CD4-positive, alpha-beta T cell (primary cell): ENCODE results near the gene TOP2B. TPM values are rescaled to one million over a fixed set of nuclear protein-coding genes. Genes with fewer than 3 reads are reported as not detected.

ENCODE experiments used
- ATAC-seq: fragments of 200-7000 bp; cut with Tn5 transposase; one replicate; pipeline ENCODE4 v1.10.0; 2022; ENCODE audit warnings: mild to moderate bottlenecking; ENCODE audit not compliant: poor library complexity
- CTCF ChIA-PET: fragments of 350-600 bp; sonication (Branson Sonifier 250); formaldehyde crosslinking; loops from one replicate; lab custom pipeline; 2021; ENCODE audit warnings: antibody characterized with exemption, inconsistent platforms; lab: Charles Lee
- POLR2A ChIA-PET: fragments of 350-600 bp; sonication (Branson Sonifier 250); formaldehyde crosslinking; loops from one replicate; lab custom pipeline; 2021; ENCODE audit warnings: antibody characterized with exemption, inconsistent platforms; lab: Charles Lee
- DNase-seq, 14 experiments: peaks; one replicate each; pipeline ENCODE4 v3.0.0-alpha.2; 2013 to 2020; ENCODE audit warnings: mixed read lengths in 2 of 14
- H3K27ac ChIP-seq, 2 donors: one replicate each; pipeline versions ENCODE4 v1.5.1 to v1.7.0; 2013; ENCODE audit warnings: low read length in 2 of 2, low read depth in 1 of 2, mild to moderate bottlenecking in 1 of 2
- H3K27me3 ChIP-seq, 2 experiments: 1 replicate in 1 of 2; 2 replicates in 1 of 2; pipeline versions ENCODE4 v1.6.1 to v1.7.0; 2013; ENCODE audit warnings: low read length in 2 of 2, control low read depth in 1 of 2, mild to moderate bottlenecking in 1 of 2, moderate library complexity in 1 of 2; ENCODE audit not compliant: insufficient read depth in 2 of 2, control insufficient read depth in 1 of 2
- H3K36me3 ChIP-seq: one replicate; pipeline ENCODE4 v1.6.1; 2013; ENCODE audit warnings: low read length, control low read depth; ENCODE audit not compliant: insufficient read depth
- H3K4me1 ChIP-seq: one replicate; pipeline ENCODE4 v1.6.1; 2013; ENCODE audit warnings: low read length, control low read depth; ENCODE audit not compliant: insufficient read depth
- H3K4me3 ChIP-seq: one replicate; pipeline ENCODE4 v1.5.1; 2013; ENCODE audit warnings: mild to moderate bottlenecking, low read length, moderate library complexity
- H3K9me3 ChIP-seq, 2 experiments: 1 replicate in 1 of 2; 2 replicates in 1 of 2; pipeline versions ENCODE4 v1.6.1 to v1.7.0; 2013; ENCODE audit warnings: low read length in 2 of 2, mild to moderate bottlenecking in 2 of 2, control low read depth in 1 of 2, moderate library complexity in 1 of 2; ENCODE audit not compliant: control insufficient read depth in 1 of 2, insufficient read depth in 1 of 2
- H3K27ac Mint-ChIP-seq: one replicate; pipeline ENCODE4 v1.8.0; 2020; ENCODE audit warnings: mixed read lengths
- H3K27me3 Mint-ChIP-seq: one replicate; pipeline ENCODE4 v1.8.0; 2021; ENCODE audit warnings: mixed read lengths
- H3K36me3 Mint-ChIP-seq: one replicate; pipeline ENCODE4 v1.8.0; 2021; ENCODE audit warnings: low read depth, mixed read lengths
- H3K4me1 Mint-ChIP-seq: one replicate; pipeline ENCODE4 v1.8.0; 2021; ENCODE audit warnings: low read depth, mixed read lengths
- H3K4me3 Mint-ChIP-seq: one replicate; pipeline ENCODE4 v1.8.0; 2020; ENCODE audit warnings: mild to moderate bottlenecking, mixed read lengths
- H3K9me3 Mint-ChIP-seq: one replicate; pipeline ENCODE4 v1.8.0; 2020; ENCODE audit warnings: mixed read lengths
- intact Hi-C, 2 experiments: fragments of 100-400 bp; cut with DNase I in 1 of 2; cut with micrococcal nuclease in 1 of 2; formaldehyde crosslinking; loops; one replicate each; pipeline versions ENCODE4 v1.15.1 to v1.9.0; 2023 to 2025; cut with DNase I, micrococcal nuclease
- total RNA-seq, 174 experiments: library from RNA in 2 of 174; stranded (reverse) in 2 of 174; gene quantifications; one replicate each; pipeline ENCODE4 v1.2.3 and lab custom pipeline; 2021 to 2026
- TF ChIP-seq, protein P1 (sequence below): fragments of 200-600 bp; IDR thresholded peaks from one replicate; pipeline ENCODE4 v1.8.0; 2022; ENCODE audit warnings: antibody characterized with exemption, mild to moderate bottlenecking

The TOP2B gene
- total RNA-seq, 2 experiments from 2014 or later = 79.7 to 80.4 TPM

DNA sequence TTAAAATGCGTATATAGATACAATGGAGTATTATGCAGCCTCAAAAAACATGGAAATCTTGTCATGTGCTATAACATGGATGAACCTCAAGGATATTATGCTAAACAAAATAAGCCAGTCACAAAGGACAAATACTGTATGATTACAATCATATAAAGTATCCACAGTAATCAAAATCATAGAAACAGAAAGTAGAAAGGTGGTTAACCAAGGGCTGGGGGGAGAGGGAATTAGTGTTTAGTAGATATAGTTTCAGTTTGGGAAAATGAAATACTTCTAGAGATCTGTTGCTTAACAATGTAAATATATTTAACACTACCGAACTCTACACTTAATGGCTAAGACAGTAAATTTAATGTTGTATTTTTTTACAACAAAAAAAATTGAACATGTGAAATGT, 9.0 kb downstream of the TOP2B start:
- no peaks in the 10 kb centered on the region for H3K27me3 Mint-ChIP-seq
- Histone ChIP-seq H3K4me1 (peaks cover 12% of the 10 kb centered on the region), H3K36me3 (no peaks in the 10 kb centered on the region), H3K9me3 (no peaks in the 10 kb centered on the region), H3K27me3 (no peaks in the 10 kb centered on the region), H3K4me3 (no peak overlapping the region), H3K27ac (no peak overlapping the region)
- peak overlapping the region; percentile 52 for H3K4me3 Mint-ChIP-seq
- POLR2A ChIA-PET = no interaction called here
- H3K27ac Mint-ChIP-seq = peak overlapping the region; percentile 43
- TF ChIP-seq, protein P1, sequence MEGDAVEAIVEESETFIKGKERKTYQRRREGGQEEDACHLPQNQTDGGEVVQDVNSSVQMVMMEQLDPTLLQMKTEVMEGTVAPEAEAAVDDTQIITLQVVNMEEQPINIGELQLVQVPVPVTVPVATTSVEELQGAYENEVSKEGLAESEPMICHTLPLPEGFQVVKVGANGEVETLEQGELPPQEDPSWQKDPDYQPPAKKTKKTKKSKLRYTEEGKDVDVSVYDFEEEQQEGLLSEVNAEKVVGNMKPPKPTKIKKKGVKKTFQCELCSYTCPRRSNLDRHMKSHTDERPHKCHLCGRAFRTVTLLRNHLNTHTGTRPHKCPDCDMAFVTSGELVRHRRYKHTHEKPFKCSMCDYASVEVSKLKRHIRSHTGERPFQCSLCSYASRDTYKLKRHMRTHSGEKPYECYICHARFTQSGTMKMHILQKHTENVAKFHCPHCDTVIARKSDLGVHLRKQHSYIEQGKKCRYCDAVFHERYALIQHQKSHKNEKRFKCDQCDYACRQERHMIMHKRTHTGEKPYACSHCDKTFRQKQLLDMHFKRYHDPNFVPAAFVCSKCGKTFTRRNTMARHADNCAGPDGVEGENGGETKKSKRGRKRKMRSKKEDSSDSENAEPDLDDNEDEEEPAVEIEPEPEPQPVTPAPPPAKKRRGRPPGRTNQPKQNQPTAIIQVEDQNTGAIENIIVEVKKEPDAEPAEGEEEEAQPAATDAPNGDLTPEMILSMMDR = no peak
- peaks cover 3% of the 10 kb centered on the region for H3K9me3 Mint-ChIP-seq
- CTCF ChIA-PET = no interaction called here
- H3K4me1 Mint-ChIP-seq = peaks cover 80% of the 10 kb centered on the region
- ATAC-seq (peak; percentile 48), DNase-seq (peak in 2 of 14 experiments; percentile 21 to 23)
- H3K36me3 Mint-ChIP-seq = peaks cover 35% of the 10 kb centered on the region
- intact Hi-C loops = no loop called here

DNA sequence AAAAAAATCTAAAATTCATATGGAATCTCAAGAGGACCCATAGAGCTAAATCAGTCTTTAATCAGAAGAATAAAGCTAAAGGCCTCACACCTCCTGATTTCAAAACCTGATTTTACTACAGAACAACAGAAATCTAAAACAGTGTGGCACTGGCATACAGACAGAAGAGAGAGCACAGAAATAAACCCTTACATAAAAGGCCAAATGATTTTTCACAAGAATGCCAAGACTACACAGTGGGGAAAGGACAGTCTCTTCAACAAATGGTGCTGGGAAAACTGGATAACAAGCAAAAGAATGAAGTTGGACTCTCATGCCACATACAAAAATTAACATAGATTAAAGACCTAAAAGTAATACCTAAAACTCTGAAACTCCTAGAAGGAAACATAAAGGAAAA, 10.1 kb downstream of the TOP2B start:
- H3K9me3 Mint-ChIP-seq = peaks cover 5% of the 10 kb centered on the region
- ChIA-PET CTCF (no interaction called here), POLR2A (no interaction called here)
- H3K27ac Mint-ChIP-seq = peak overlapping the region; percentile 65
- ATAC-seq = no peak
- Histone ChIP-seq H3K4me1 (peaks cover 12% of the 10 kb centered on the region), H3K4me3 (no peak overlapping the region), H3K9me3 (no peaks in the 10 kb centered on the region), H3K27ac (no peak overlapping the region), H3K36me3 (no peaks in the 10 kb centered on the region), H3K27me3 (no peaks in the 10 kb centered on the region)
- no peak for DNase-seq
- TF ChIP-seq, protein P1 = no peak
- H3K36me3 Mint-ChIP-seq = peaks cover 41% of the 10 kb centered on the region
- no peaks in the 10 kb centered on the region for H3K27me3 Mint-ChIP-seq
- H3K4me1 Mint-ChIP-seq = peaks cover 74% of the 10 kb centered on the region
- intact Hi-C loops = no loop called here
- peak overlapping the region; percentile 35 for H3K4me3 Mint-ChIP-seq

DNA sequence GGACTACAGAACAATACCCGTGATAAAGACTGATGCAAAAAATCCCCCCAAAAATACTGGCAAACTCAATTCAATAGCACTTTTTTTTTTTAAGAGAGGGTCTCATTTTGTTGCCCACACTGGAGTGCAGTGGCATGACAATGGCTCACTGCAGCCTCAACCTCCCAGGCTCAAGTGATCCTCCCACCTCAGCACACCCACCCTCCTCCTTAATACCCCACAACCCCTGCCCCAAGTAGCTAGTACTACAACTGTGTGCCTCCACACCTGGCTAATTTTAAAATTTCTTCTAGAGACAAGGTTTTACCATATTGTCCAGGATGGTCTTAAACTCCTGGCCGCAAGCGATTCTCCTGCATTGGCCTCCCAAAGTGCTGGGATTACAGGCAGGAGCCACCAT, 11.4 kb downstream of the TOP2B start:
- Histone ChIP-seq H3K27me3 (no peaks in the 10 kb centered on the region), H3K9me3 (peaks cover 5 to 11% of the 10 kb centered on the region in 2 experiments), H3K36me3 (no peaks in the 10 kb centered on the region), H3K4me3 (no peak overlapping the region), H3K27ac (no peak overlapping the region), H3K4me1 (peaks cover 8% of the 10 kb centered on the region)
- ChIA-PET POLR2A (no interaction called here), CTCF (no interaction called here)
- TF ChIP-seq, protein P1 = no peak
- Mint-ChIP-seq H3K4me1 (peaks cover 71% of the 10 kb centered on the region), H3K27ac (peak overlapping the region; percentile 65), H3K36me3 (peaks cover 46% of the 10 kb centered on the region), H3K9me3 (peaks cover 11% of the 10 kb centered on the region), H3K27me3 (no peaks in the 10 kb centered on the region), H3K4me3 (peak overlapping the region; percentile 71)
- intact Hi-C loops = no loop called here
- no peak for ATAC-seq
- no peak for DNase-seq
